ENCODE results near the gene GPRIN3. TPM values are rescaled to one million over a fixed set of nuclear protein-coding genes. Genes with fewer than 3 reads are reported as not detected.
"Not testable (repeated sequence)": the region's sequence is repeated elsewhere in the genome, so short reads cannot be mapped to it uniquely, and the experiment has no call there.

The GPRIN3 gene
- total RNA-seq, 1 experiment from 2014 or later: not detected

DNA sequence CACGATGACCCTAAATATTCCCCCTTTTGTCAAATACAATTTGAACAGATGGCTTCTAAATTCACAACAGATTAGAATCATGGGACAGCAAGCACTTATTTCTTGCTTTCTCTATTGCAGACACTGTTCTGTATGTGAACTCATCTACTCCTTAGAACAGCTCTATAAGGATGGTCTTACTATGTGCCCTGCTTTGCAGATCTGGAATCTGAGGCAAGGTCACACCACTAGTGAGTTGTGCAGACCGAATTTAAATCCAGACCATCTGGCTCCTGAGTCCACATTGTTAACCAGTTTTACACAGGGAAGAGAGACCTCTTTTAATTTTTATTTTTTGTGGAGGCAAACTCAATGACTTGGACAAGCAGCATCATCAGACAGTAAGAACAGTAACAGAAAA, 50.2 kb downstream of the GPRIN3 start:
- Histone ChIP-seq H3K4me1 (ENCODE audit: insufficient read depth, low read length, poor library complexity, severe bottlenecking) (no peaks in the 10 kb centered on the region), H3K9me3 (ENCODE audit: low read depth, low read length, poor library complexity, severe bottlenecking) (no peaks in the 10 kb centered on the region), H3K27me3 (replicated peaks; ENCODE audit: insufficient read depth, low read depth, low read length, poor library complexity) (no peaks in the 10 kb centered on the region), H3K36me3 (ENCODE audit: insufficient read depth, low read length, poor library complexity, severe bottlenecking) (no peaks in the 10 kb centered on the region), H3K4me3 (ENCODE audit: low read depth, low read length, poor library complexity, severe bottlenecking) (no peak overlapping the region), H3K27ac (ENCODE audit: low read depth, low read length, poor library complexity, severe bottlenecking) (no peak overlapping the region)
- TF ChIP-seq CTCF (conservative IDR thresholded peaks at IDR 0.05; ENCODE audit: low read depth, low read length) (no peak), EZH2 (IDR thresholded peaks at IDR 0.05; ENCODE audit: borderline replicate concordance, low read depth, low read length, poor library complexity, severe bottlenecking) (no peak)
- intact Hi-C loops (cut with micrococcal nuclease; ENCODE audit: unreplicated experiment): loop anchor here (10.0 kb wide), 1 partner anchor 177 kb away; no protein-coding TSS in a partner anchor
- CTCF ChIA-PET: no interaction called here
- no TSS peak for BruUV-seq (replicated peaks)
- POLR2A ChIA-PET (ENCODE audit: low non-redundant PET): no interaction called here
- no peak for DNase-seq (ENCODE audit: low spot score)

- Histone ChIP-seq H3K27me3 (replicated peaks; ENCODE audit: insufficient read depth, low read depth, low read length, poor library complexity) (no peaks in the 10 kb centered on the region), H3K4me1 (ENCODE audit: insufficient read depth, low read length, poor library complexity, severe bottlenecking) (no peaks in the 10 kb centered on the region), H3K9me3 (ENCODE audit: low read depth, low read length, poor library complexity, severe bottlenecking) (no peaks in the 10 kb centered on the region), H3K27ac (ENCODE audit: low read depth, low read length, poor library complexity, severe bottlenecking) (no peak overlapping the region), H3K4me3 (ENCODE audit: low read depth, low read length, poor library complexity, severe bottlenecking) (no peak overlapping the region), H3K36me3 (ENCODE audit: insufficient read depth, low read length, poor library complexity, severe bottlenecking) (no peaks in the 10 kb centered on the region)
- TF ChIP-seq EZH2 (IDR thresholded peaks at IDR 0.05; ENCODE audit: borderline replicate concordance, low read depth, low read length, poor library complexity, severe bottlenecking): no peak
- TF ChIP-seq CTCF (conservative IDR thresholded peaks at IDR 0.05; ENCODE audit: low read depth, low read length): no peak
- no peak for DNase-seq (ENCODE audit: low spot score)
- no TSS peak for BruUV-seq (replicated peaks)
- intact Hi-C loops (cut with micrococcal nuclease; ENCODE audit: unreplicated experiment): loop anchor here (10.0 kb wide), 1 partner anchor 178 kb away; no protein-coding TSS in a partner anchor
- POLR2A ChIA-PET (ENCODE audit: low non-redundant PET): no interaction called here
- CTCF ChIA-PET: no interaction called here
Observed at GRCh38 chr4:89256203-89256800, 51.3 kb downstream of the GPRIN3 start.

DNA sequence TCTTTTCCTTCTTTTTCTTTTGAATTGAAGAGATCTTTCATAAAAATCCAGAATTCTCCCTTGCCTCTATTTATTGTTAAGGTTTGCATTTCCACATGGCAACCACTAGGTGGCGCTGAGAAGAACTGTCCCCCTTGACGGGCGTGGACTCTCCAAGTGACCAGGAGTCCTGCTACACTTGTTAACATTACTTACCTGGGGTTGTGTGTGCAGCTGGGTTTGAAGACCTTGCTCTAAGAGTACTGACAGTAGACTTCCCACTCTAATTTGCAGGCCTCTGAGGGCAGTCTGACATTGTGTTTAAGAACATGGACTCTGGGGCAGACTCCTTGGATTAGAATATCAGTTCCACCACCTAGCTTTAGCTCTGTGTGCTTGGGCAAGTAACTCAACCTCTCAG, 52.8 kb downstream of the GPRIN3 start:
- H3K4me1 ChIP-seq (ENCODE audit: insufficient read depth, low read length, poor library complexity, severe bottlenecking): no peaks in the 10 kb centered on the region
- no peaks in the 10 kb centered on the region for H3K36me3 ChIP-seq (ENCODE audit: insufficient read depth, low read length, poor library complexity, severe bottlenecking)
- peak; percentile 10 for DNase-seq (ENCODE audit: low spot score)
- no peak overlapping the region for H3K27ac ChIP-seq (ENCODE audit: low read depth, low read length, poor library complexity, severe bottlenecking)
- no TSS peak for BruUV-seq (replicated peaks)
- ChIA-PET POLR2A (ENCODE audit: low non-redundant PET) (no interaction called here), CTCF (no interaction called here)
- no peaks in the 10 kb centered on the region for H3K9me3 ChIP-seq (ENCODE audit: low read depth, low read length, poor library complexity, severe bottlenecking)
- no peak overlapping the region for H3K4me3 ChIP-seq (ENCODE audit: low read depth, low read length, poor library complexity, severe bottlenecking)
- intact Hi-C loops (cut with micrococcal nuclease; ENCODE audit: unreplicated experiment): loop anchor here (10.0 kb wide), 1 partner anchor 180 kb away; no protein-coding TSS in a partner anchor
- H3K27me3 ChIP-seq (replicated peaks; ENCODE audit: insufficient read depth, low read depth, low read length, poor library complexity): no peaks in the 10 kb centered on the region
- TF ChIP-seq EZH2 (IDR thresholded peaks at IDR 0.05; ENCODE audit: borderline replicate concordance, low read depth, low read length, poor library complexity, severe bottlenecking) (no peak), CTCF (conservative IDR thresholded peaks at IDR 0.05; ENCODE audit: low read depth, low read length) (peak; percentile 73)

DNA sequence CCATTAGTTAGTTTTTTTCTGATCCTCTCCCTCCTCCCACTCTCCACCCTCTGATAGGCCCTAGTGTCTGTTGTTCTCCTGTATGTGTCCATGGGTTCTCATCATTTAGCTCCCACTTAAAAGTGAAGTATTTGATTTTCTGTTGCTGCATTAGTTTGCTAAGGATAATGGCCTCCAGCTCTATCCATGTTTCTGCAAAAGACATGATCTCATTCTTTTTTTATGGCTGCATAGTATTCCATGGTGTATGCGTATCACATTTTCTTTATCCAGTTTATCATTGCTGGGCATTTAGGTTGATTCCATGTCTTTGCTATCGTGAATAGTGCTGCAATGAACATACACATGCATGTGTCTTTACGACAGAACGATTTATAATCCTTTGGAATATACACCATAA, 53.3 kb downstream of the GPRIN3 start:
- H3K4me3 ChIP-seq (ENCODE audit: low read depth, low read length, poor library complexity, severe bottlenecking); H3K27ac ChIP-seq (ENCODE audit: low read depth, low read length, poor library complexity, severe bottlenecking); BruUV-seq (replicated peaks); POLR2A ChIA-PET (ENCODE audit: low non-redundant PET); H3K36me3 ChIP-seq (ENCODE audit: insufficient read depth, low read length, poor library complexity, severe bottlenecking); H3K9me3 ChIP-seq (ENCODE audit: low read depth, low read length, poor library complexity, severe bottlenecking); DNase-seq (ENCODE audit: low spot score); H3K27me3 ChIP-seq (replicated peaks; ENCODE audit: insufficient read depth, low read depth, low read length, poor library complexity); H3K4me1 ChIP-seq (ENCODE audit: insufficient read depth, low read length, poor library complexity, severe bottlenecking); CTCF ChIA-PET: not testable (repeated sequence)
- intact Hi-C loops (cut with micrococcal nuclease; ENCODE audit: unreplicated experiment): loop anchor here (10.0 kb wide), 1 partner anchor 180 kb away; no protein-coding TSS in a partner anchor

Data from A673 (cell line).